ENCODE data around the gene ANKRD39.

ANKRD39 gene

DNA sequence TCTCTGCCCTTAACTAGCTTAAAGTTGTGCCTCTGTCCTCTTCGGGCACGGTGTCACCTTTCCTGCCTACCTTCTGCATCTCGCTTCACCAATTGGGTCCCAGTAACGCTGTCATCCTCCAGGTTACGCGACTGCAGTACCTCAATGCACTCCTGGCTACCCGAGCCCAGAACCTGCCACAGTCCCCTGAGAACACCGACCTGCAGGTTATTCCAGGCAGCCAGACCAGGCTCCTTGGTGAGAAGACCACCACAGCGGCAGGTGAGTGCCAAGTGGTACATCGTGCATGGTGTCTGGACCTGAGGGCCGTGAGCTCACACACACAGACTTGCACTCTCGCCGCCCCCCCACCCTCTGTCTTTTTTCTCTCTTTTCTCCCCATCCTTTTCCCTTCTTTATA, 28.9 kb downstream of the ANKRD39 start:
- in situ Hi-C loops (cut with HindIII; ENCODE audit: low sequenced_read_pairs) = no loop called here

DNA sequence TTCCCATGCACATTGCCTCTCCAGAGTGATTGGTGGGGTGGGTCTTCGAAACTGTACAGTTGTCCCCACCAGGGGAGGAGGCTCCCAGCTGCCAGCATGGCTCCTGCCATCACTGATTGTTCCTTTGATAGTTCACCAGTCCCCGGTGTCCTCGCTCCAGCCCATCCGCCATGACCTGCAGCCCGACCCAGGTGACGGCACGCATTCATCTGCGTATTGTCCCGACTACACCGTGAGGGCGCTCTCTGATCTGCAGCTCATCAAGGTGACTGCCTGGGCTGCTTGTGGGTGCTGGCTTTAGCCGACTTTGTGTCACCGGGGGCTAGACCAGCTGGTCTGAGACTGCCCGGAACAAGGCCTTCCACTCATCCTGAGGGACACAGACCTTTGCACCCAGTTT, 29.4 kb downstream of the ANKRD39 start:
- in situ Hi-C loops (cut with HindIII; ENCODE audit: low sequenced_read_pairs) = no loop called here
- no peak for DNase-seq (ENCODE audit: low read depth, low spot score)
- H3K4me3 ChIP-seq (ENCODE audit: low read depth, low read length) = no peak overlapping the region
- TF ChIP-seq, protein P1, sequence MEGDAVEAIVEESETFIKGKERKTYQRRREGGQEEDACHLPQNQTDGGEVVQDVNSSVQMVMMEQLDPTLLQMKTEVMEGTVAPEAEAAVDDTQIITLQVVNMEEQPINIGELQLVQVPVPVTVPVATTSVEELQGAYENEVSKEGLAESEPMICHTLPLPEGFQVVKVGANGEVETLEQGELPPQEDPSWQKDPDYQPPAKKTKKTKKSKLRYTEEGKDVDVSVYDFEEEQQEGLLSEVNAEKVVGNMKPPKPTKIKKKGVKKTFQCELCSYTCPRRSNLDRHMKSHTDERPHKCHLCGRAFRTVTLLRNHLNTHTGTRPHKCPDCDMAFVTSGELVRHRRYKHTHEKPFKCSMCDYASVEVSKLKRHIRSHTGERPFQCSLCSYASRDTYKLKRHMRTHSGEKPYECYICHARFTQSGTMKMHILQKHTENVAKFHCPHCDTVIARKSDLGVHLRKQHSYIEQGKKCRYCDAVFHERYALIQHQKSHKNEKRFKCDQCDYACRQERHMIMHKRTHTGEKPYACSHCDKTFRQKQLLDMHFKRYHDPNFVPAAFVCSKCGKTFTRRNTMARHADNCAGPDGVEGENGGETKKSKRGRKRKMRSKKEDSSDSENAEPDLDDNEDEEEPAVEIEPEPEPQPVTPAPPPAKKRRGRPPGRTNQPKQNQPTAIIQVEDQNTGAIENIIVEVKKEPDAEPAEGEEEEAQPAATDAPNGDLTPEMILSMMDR (IDR thresholded peaks at IDR 0.05; ENCODE audit: low read depth, low read length) = no peak

More for the DNA sequence above, 28.9 kb downstream of the ANKRD39 start:
- H3K4me3 ChIP-seq (ENCODE audit: low read depth, low read length) = no peak overlapping the region
- TF ChIP-seq, protein P1 (IDR thresholded peaks at IDR 0.05; ENCODE audit: low read depth, low read length) = no peak
- no peak for DNase-seq (ENCODE audit: low read depth, low spot score)

DNA sequence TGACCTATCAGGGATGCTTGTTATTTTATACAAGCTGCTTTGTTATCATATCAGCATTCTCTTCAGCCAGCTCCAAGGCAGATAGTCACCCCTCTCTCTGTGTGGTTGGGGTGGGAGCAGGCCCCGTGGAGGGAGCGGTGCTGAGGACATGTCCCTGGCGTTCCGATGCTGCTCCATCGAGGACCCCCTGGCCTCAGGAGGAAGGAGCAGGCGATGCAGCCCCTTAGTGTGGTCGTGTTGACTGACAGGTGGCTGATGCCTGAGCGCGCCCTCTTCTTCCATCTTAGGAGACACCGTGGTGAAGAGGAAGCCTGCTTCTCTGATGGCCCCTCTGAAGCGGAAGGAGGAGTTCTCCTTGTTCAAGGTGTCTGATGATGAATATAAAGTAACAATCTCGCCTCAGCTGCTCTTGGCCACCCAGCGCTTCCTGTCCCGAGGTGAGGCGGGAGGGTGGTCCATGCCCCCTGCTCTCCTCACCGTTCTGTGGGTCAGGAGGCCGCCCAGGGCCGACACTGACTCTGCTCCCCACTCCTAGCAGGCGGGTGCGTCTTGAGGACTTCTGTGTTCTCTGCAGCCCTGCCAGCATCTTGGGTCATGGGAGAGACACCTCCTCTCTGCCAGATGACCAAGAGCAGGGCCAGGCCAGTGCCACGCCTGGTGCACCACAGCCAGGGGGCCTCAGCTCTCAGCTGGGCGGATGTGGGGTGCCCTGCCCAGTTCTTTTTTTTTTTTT, 31.1 kb downstream of the ANKRD39 start:
- in situ Hi-C loops (cut with HindIII; ENCODE audit: low sequenced_read_pairs) = no loop called here
- TF ChIP-seq, protein P1 (IDR thresholded peaks at IDR 0.05; ENCODE audit: low read depth, low read length) = no peak
- no peak overlapping the region for H3K4me3 ChIP-seq (ENCODE audit: low read depth, low read length)
- no peak for DNase-seq (ENCODE audit: low read depth, low spot score)

DNA sequence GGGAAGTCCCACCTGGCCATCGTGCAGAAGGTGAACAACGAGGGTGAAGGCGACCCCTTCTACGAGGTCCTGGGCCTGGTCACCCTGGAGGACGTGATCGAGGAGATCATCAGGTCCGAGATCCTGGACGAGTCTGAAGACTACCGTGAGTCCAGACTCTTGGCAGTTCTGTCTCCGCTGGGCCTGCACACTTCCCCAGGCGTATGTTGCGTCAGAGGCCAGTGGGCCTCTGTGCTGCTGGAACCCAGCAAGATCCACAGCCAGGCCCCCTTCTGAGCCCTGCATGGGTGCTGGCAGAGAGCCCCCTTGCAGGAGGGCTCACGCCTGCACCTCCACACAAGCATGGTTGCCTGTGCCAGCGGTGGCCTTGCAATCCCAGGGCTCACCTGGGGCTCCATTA, 32.8 kb downstream of the ANKRD39 start:
- no peak for DNase-seq (ENCODE audit: low read depth, low spot score)
- TF ChIP-seq, protein P1 (IDR thresholded peaks at IDR 0.05; ENCODE audit: low read depth, low read length) = no peak
- H3K4me3 ChIP-seq (ENCODE audit: low read depth, low read length) = no peak overlapping the region
- in situ Hi-C loops (cut with HindIII; ENCODE audit: low sequenced_read_pairs) = no loop called here

DNA sequence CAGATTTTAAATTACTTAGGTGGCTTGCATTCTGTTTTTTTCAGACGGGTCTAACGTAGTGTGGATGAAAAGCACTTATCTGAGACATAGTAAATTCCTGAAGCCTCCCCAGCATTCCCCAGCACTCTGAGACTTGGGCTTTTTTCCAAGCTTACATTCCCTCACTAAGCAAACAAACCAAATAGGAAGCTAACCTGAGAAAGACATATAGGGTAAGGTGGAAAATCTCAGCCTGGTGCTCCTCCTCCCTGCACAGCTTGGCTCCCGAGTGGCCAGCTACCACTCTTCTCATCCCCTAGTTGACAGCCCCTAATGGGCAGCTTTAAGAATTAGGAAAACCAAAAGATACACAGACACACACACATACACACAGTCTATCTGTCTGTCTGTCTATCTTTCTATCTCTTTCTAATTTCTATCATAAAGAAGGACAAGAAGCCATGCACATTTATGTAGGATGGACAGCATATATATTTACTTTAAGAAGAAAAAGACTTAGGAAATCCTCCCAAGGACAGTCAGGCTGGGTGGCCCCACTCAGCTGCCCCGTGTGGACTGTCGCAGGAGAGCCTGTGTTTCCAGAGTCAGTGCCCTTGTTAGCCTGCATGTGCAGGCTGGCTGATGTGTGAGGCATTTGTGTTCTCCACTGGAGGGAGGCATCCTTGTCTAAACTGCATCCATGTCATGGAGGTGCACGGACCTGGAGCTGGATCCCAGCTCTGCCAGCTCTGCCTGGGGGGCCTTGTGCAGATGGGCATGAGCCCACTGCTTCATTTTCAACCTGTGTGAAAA, 33.5 kb downstream of the ANKRD39 start:
- DNase-seq (ENCODE audit: low read depth, low spot score) = peak; percentile 56
- in situ Hi-C loops (cut with HindIII; ENCODE audit: low sequenced_read_pairs) = loop anchor here (25.0 kb wide), 2 partner anchors 137 to 262 kb away; no protein-coding TSS in a partner anchor
- H3K4me3 ChIP-seq (ENCODE audit: low read depth, low read length) = no peak overlapping the region
- TF ChIP-seq, protein P1 (IDR thresholded peaks at IDR 0.05; ENCODE audit: low read depth, low read length) = no peak

DNA sequence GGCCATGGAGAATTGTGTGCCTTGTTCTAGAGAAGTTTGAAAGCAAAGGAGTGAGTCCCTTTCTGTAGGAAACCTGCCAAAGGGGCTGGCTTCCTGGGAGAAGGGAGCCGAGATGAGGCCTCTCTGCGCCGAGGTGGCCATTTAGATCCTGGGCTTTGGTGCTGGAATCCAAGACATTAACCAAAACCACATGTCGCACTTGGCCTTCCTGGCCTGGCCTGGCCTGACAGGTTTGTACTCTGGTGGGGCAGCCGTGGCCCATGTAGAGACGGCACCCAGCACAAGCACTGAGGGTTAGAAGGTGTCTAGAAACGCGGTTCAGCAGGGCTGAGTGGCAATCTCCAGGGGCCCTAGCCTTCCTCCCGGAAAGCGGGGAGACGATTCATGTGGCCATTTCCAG, 34.6 kb downstream of the ANKRD39 start:
- in situ Hi-C loops (cut with HindIII; ENCODE audit: low sequenced_read_pairs) = loop anchor here (25.0 kb wide), 2 partner anchors 136 to 261 kb away; no protein-coding TSS in a partner anchor
- TF ChIP-seq, protein P1 (IDR thresholded peaks at IDR 0.05; ENCODE audit: low read depth, low read length) = no peak
- DNase-seq (ENCODE audit: low read depth, low spot score) = no peak
- no peak overlapping the region for H3K4me3 ChIP-seq (ENCODE audit: low read depth, low read length)

Measured in astrocyte of the spinal cord (primary cell).